Activated CD4-positive, CD25-positive, alpha-beta regulatory T cell treated with anti-CD3 and anti-CD28 coated beads, Interleukin-2, amount 50 U/mL, for 24 hours (primary cell): ENCODE data around the gene KCNH4.

ENCODE experiments used
- ATAC-seq, 2 donors: fragments of 150-1000 bp; cut with Tn5 transposase; one replicate each; pipeline ENCODE4 v1.10.0; 2021; ENCODE audit warnings: mild to moderate bottlenecking in 1 of 2, moderate library complexity in 1 of 2

Gene KCNH4

GRCh38 chr17:42135664-42136653, 45.0 kb downstream of the KCNH4 start:
- no peak for ATAC-seq

- ATAC-seq = no peak
These were observed 45.8 kb downstream of the KCNH4 start for GRCh38 chr17:42135151-42135550.

GRCh38 chr17:42133461-42134041, 47.4 kb downstream of the KCNH4 start:
- ATAC-seq = peak; percentile 78 to 79

GRCh38 chr17:42132941-42133340, 48.0 kb downstream of the KCNH4 start:
- ATAC-seq = peak; percentile 53 to 55

GRCh38 chr17:42131981-42132432, 48.9 kb downstream of the KCNH4 start:
- ATAC-seq = no peak

GRCh38 chr17:42131232-42131631, 49.7 kb downstream of the KCNH4 start:
- ATAC-seq = no peak

- ATAC-seq = no peak
These were observed 50.5 kb downstream of the KCNH4 start for GRCh38 chr17:42130310-42130936.

GRCh38 chr17:42129109-42129837, 51.7 kb downstream of the KCNH4 start:
- ATAC-seq = no peak

GRCh38 chr17:42127414-42127813, 53.5 kb downstream of the KCNH4 start:
- no peak for ATAC-seq

GRCh38 chr17:42126836-42127235, 54.1 kb downstream of the KCNH4 start:
- no peak for ATAC-seq

GRCh38 chr17:42125565-42125964, 55.4 kb downstream of the KCNH4 start:
- no peak for ATAC-seq

GRCh38 chr17:42124256-42124655, 56.7 kb downstream of the KCNH4 start:
- no peak for ATAC-seq

GRCh38 chr17:42122371-42123303, 58.3 kb downstream of the KCNH4 start, which contains the start of gene HSPB9:
HSPB9 (plus strand) TSS chr17:42122804; CDS start chr17:42122851, 47 bp downstream.
- ATAC-seq = no peak

GRCh38 chr17:42120770-42121769, 59.9 kb downstream of the KCNH4 start, which contains the start of gene KAT2A:
KAT2A (minus strand) TSS chr17:42121367; CDS start chr17:42121304, 63 bp downstream.
- peak; percentile 87 to 92 for ATAC-seq

GRCh38 chr17:42120161-42120769, 60.7 kb downstream of the KCNH4 start:
- ATAC-seq = no peak

- no peak for ATAC-seq
These were observed 61.6 kb downstream of the KCNH4 start for GRCh38 chr17:42119301-42119700.

GRCh38 chr17:42118545-42118944, 62.4 kb downstream of the KCNH4 start:
- peak; percentile 21 to 27 for ATAC-seq

GRCh38 chr17:42118126-42118510, 62.8 kb downstream of the KCNH4 start:
- ATAC-seq = no peak

GRCh38 chr17:42117397-42118125, 63.4 kb downstream of the KCNH4 start:
- no peak for ATAC-seq
